Measurements from ENCODE around the gene AUTS2. TPM values are rescaled to one million over a fixed set of nuclear protein-coding genes. Genes with fewer than 3 reads are reported as not detected.

The AUTS2 gene
- polyA plus RNA-seq, 1 donor from 2014 or later: 97.3 TPM

- Histone ChIP-seq H3K36me3 (ENCODE audit: insufficient read depth, low read length) (peaks cover 6% of the 10 kb centered on the region), H3K4me3 (ENCODE audit: low read length) (no peak overlapping the region), H3K9ac (ENCODE audit: low read length) (no peak overlapping the region), H2AFZ (ENCODE audit: low read depth, low read length) (no peak overlapping the region), H3K79me2 (replicated peaks; ENCODE audit: insufficient read depth, low read length) (peaks cover 67% of the 10 kb centered on the region), H3K4me2 (ENCODE audit: low read length) (no peak overlapping the region), H3K9me2 (ENCODE audit: insufficient read depth, low read length) (no peaks in the 10 kb centered on the region), H3K27ac (ENCODE audit: low read length) (no peak overlapping the region), H3K27me3 (ENCODE audit: insufficient read depth, low read depth, low read length) (no peaks in the 10 kb centered on the region), H3K9me3 (ENCODE audit: low read length) (no peaks in the 10 kb centered on the region), H3F3A (ENCODE audit: insufficient read depth, low read length, poor library complexity, severe bottlenecking) (peaks cover 4% of the 10 kb centered on the region), H4K20me1 (ENCODE audit: insufficient read depth) (peaks cover 4% of the 10 kb centered on the region)
- TF ChIP-seq EP300 (conservative IDR thresholded peaks at IDR 0.05; ENCODE audit: poor library complexity, severe bottlenecking): no peak
- TF ChIP-seq, protein P1, sequence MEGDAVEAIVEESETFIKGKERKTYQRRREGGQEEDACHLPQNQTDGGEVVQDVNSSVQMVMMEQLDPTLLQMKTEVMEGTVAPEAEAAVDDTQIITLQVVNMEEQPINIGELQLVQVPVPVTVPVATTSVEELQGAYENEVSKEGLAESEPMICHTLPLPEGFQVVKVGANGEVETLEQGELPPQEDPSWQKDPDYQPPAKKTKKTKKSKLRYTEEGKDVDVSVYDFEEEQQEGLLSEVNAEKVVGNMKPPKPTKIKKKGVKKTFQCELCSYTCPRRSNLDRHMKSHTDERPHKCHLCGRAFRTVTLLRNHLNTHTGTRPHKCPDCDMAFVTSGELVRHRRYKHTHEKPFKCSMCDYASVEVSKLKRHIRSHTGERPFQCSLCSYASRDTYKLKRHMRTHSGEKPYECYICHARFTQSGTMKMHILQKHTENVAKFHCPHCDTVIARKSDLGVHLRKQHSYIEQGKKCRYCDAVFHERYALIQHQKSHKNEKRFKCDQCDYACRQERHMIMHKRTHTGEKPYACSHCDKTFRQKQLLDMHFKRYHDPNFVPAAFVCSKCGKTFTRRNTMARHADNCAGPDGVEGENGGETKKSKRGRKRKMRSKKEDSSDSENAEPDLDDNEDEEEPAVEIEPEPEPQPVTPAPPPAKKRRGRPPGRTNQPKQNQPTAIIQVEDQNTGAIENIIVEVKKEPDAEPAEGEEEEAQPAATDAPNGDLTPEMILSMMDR (IDR thresholded peaks at IDR 0.05; ENCODE audit: poor library complexity, severe bottlenecking): no peak
- no peak for TF ChIP-seq POLR2AphosphoS5 (IDR thresholded peaks at IDR 0.05)
- no peak for TF ChIP-seq TAF1 (IDR thresholded peaks at IDR 0.05; ENCODE audit: low read depth)
- TF ChIP-seq REST (IDR thresholded peaks at IDR 0.05; ENCODE audit: borderline replicate concordance): no peak
- no peak for TF ChIP-seq SMC3 (conservative IDR thresholded peaks at IDR 0.05; ENCODE audit: poor library complexity)
- TF ChIP-seq MXI1 (conservative IDR thresholded peaks at IDR 0.05; ENCODE audit: poor library complexity, severe bottlenecking): no peak
- TF ChIP-seq RAD21 (conservative IDR thresholded peaks at IDR 0.05): no peak
- TF ChIP-seq EZH2 (IDR thresholded peaks at IDR 0.05; ENCODE audit: borderline replicate concordance, insufficient read depth, low read length, poor library complexity, severe bottlenecking): no peak
These were observed 1043.6 kb downstream of the AUTS2 start for GRCh38 chr7:70641882-70642281.

DNA sequence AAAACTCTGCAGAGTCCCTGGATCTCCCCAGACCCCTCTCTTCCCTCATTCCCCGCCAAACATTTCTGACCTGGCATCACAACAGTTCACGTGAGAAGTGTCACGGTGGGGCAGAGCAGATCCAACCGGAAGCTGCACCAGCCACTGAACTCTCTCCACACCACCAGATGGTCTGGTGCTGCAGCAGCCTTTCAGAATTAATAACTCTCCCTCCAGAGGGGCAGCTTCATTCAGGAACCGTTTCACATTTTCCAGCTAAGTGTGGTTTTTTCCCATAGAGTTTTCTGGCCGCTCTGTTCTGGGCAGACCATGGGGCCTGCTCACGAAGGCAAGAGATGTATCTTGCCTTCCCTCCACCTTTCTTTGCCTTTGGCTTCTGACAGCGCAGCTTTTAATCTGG, 1047.0 kb downstream of the AUTS2 start:
- H2AFZ ChIP-seq (ENCODE audit: low read depth, low read length): no peak overlapping the region
- H3K27me3 ChIP-seq (ENCODE audit: insufficient read depth, low read depth, low read length): no peaks in the 10 kb centered on the region
- no peaks in the 10 kb centered on the region for H3K9me3 ChIP-seq (ENCODE audit: low read length)
- TF ChIP-seq EZH2 (IDR thresholded peaks at IDR 0.05; ENCODE audit: borderline replicate concordance, insufficient read depth, low read length, poor library complexity, severe bottlenecking) (no peak), TAF1 (IDR thresholded peaks at IDR 0.05; ENCODE audit: low read depth) (no peak), MXI1 (conservative IDR thresholded peaks at IDR 0.05; ENCODE audit: poor library complexity, severe bottlenecking) (no peak), RAD21 (conservative IDR thresholded peaks at IDR 0.05) (no peak), POLR2AphosphoS5 (IDR thresholded peaks at IDR 0.05) (no peak), EP300 (conservative IDR thresholded peaks at IDR 0.05; ENCODE audit: poor library complexity, severe bottlenecking) (no peak), REST (IDR thresholded peaks at IDR 0.05; ENCODE audit: borderline replicate concordance) (no peak), SMC3 (conservative IDR thresholded peaks at IDR 0.05; ENCODE audit: poor library complexity) (no peak)
- TF ChIP-seq, protein P1 (IDR thresholded peaks at IDR 0.05; ENCODE audit: poor library complexity, severe bottlenecking): no peak
- H4K20me1 ChIP-seq (ENCODE audit: insufficient read depth): peaks cover 4% of the 10 kb centered on the region
- H3K4me2 ChIP-seq (ENCODE audit: low read length): peak overlapping the region; percentile 17
- peak overlapping the region; percentile 43 for H3K4me3 ChIP-seq (ENCODE audit: low read length)
- no peaks in the 10 kb centered on the region for H3K9me2 ChIP-seq (ENCODE audit: insufficient read depth, low read length)
- H3K9ac ChIP-seq (ENCODE audit: low read length): no peak overlapping the region
- peaks cover under 1% of the 10 kb centered on the region for H3F3A ChIP-seq (ENCODE audit: insufficient read depth, low read length, poor library complexity, severe bottlenecking)
- H3K79me2 ChIP-seq (replicated peaks; ENCODE audit: insufficient read depth, low read length): peaks cover 76% of the 10 kb centered on the region
- H3K36me3 ChIP-seq (ENCODE audit: insufficient read depth, low read length): peaks cover 6% of the 10 kb centered on the region
- peak overlapping the region; percentile 57 for H3K27ac ChIP-seq (ENCODE audit: low read length)
